GM12878 (cell line): ENCODE data around the gene ARSI. TPM values are rescaled to one million over a fixed set of nuclear protein-coding genes. Genes with fewer than 3 reads are reported as not detected.

Source experiments
- ATAC-seq: fragments of 200-7000 bp; cut with Tn5 transposase; 3 replicates; pipeline ENCODE4 v1.9.1; 2020; ENCODE audit warnings: mild to moderate bottlenecking, moderate library complexity
- BruUV-seq: library from RNA; stranded (reverse); fragments of 400-500 nt; replicated peaks from 2 replicates; lab custom pipeline; 2021; lab: Mats Ljungman, UMichigan
- CTCF ChIA-PET: fragments of 300-600 bp; sonication (Branson Sonifier 250); formaldehyde crosslinking; extraction: SDS; loops from one replicate; lab custom pipeline; 2021; ENCODE audit warnings: inconsistent platforms; lab: Yijun Ruan, JAX
- POLR2A ChIA-PET: fragments of 350-600 bp; formaldehyde crosslinking; extraction: SDS; loops from one replicate; lab custom pipeline; 2021; ENCODE audit warnings: inconsistent platforms; lab: Charles Lee
- RAD21 ChIA-PET: fragments of 300-600 bp; sonication (Branson Sonifier 250); formaldehyde crosslinking; loops from one replicate; lab custom pipeline; 2023; ENCODE audit warnings: antibody characterized with exemption; ENCODE audit not compliant: unreplicated experiment; lab: Charles Lee
- SMC1A ChIA-PET: fragments of 300-600 bp; sonication (Branson Sonifier 250); formaldehyde crosslinking; loops from one replicate; lab custom pipeline; 2023; ENCODE audit not compliant: unreplicated experiment, uncharacterized antibody; lab: Charles Lee
- DNase-seq: peaks from one replicate; pipeline ENCODE4 v3.0.0-alpha.2; 2011; ENCODE audit warnings: low read depth, low spot score
- FAIRE-seq: peaks from 3 replicates; lab custom pipeline; 2011; peaks lifted over from hg19 to GRCh38; lab: Jason Lieb, UNC
- H2AFZ ChIP-seq: 2 replicates; pipeline ENCODE4 v1.6.0; 2011; ENCODE audit warnings: low read depth, low read length, control low read depth; ENCODE audit not compliant: control insufficient read depth
- H3K27ac ChIP-seq: 2 replicates; pipeline ENCODE4 v1.5.1; 2011; ENCODE audit warnings: control low read depth; ENCODE audit not compliant: control insufficient read depth, insufficient read depth
- H3K27me3 ChIP-seq, 2 experiments: replicated peaks in 1 of 2; 2 replicates each; pipeline versions ENCODE4 v1.6.0 to v1.6.1; 2011; ENCODE audit warnings: low read length in 1 of 2; ENCODE audit not compliant: control insufficient read depth in 2 of 2, insufficient read depth in 2 of 2
- H3K36me3 ChIP-seq, 2 experiments: 2 replicates each; pipeline ENCODE4 v1.5.1; 2011; ENCODE audit warnings: low read length in 1 of 2; ENCODE audit not compliant: control insufficient read depth in 2 of 2, insufficient read depth in 2 of 2
- H3K4me1 ChIP-seq: 2 replicates; pipeline ENCODE4 v1.6.1; 2011; ENCODE audit warnings: mild to moderate bottlenecking, low read length, moderate library complexity, mixed read lengths; ENCODE audit not compliant: control insufficient read depth, insufficient read depth
- H3K4me2 ChIP-seq: 2 replicates; pipeline ENCODE4 v1.6.0; 2011; ENCODE audit warnings: control low read depth; ENCODE audit not compliant: control insufficient read depth, insufficient read depth
- H3K4me3 ChIP-seq: fragments of 200-600 bp; sonication (generic); 2 replicates; pipeline ENCODE4 v1.5.1; 2016
- H3K79me2 ChIP-seq: 2 replicates; pipeline ENCODE4 v1.6.0; 2011; ENCODE audit warnings: low read length; ENCODE audit not compliant: control insufficient read depth, insufficient read depth
- H3K9ac ChIP-seq: 2 replicates; pipeline ENCODE4 v1.8.0; 2011; ENCODE audit warnings: low read length, control low read depth, mixed read lengths; ENCODE audit not compliant: control insufficient read depth, insufficient read depth
- H3K9me3 ChIP-seq: replicated peaks from 3 replicates; pipeline ENCODE4 v1.5.1; 2011; ENCODE audit warnings: mild to moderate bottlenecking, low read length; ENCODE audit not compliant: control insufficient read depth, insufficient read depth
- H4K20me1 ChIP-seq: 2 replicates; pipeline ENCODE4 v1.6.0; 2011; ENCODE audit not compliant: control insufficient read depth, insufficient read depth
- FOXK2 ChIP-seq: fragments of 450-650 bp; IDR thresholded peaks from 2 replicates; pipeline ENCODE4 v1.6.1; 2017; ENCODE audit warnings: mild to moderate bottlenecking, moderate library complexity
- LARP7 ChIP-seq: fragments of 450-650 bp; IDR thresholded peaks from 2 replicates; pipeline ENCODE4 v1.6.1; 2017; ENCODE audit warnings: mild to moderate bottlenecking
- MTA2 ChIP-seq: fragments of 450-650 bp; IDR thresholded peaks from 2 replicates; pipeline ENCODE4 v1.6.1; 2016; ENCODE audit warnings: low read depth, mild to moderate bottlenecking, moderate library complexity
- NR2C2 ChIP-seq: IDR thresholded peaks from 2 replicates; pipeline ENCODE4 v1.6.1; 2011; ENCODE audit warnings: borderline replicate concordance, low read depth; ENCODE audit not compliant: control insufficient read depth, insufficient read length
- RB1 ChIP-seq: fragments of 450-650 bp; formaldehyde crosslinking; IDR thresholded peaks from 2 replicates; pipeline ENCODE4 v1.6.1; 2017; ENCODE audit warnings: mild to moderate bottlenecking, borderline replicate concordance
- ZBTB11 ChIP-seq: fragments of 450-650 bp; formaldehyde crosslinking; IDR thresholded peaks from 2 replicates; pipeline ENCODE4 v1.5.0; 2022; ENCODE audit warnings: mild to moderate bottlenecking, missing genetic modification characterization
- WGBS: methylation state at CpG from one replicate; pipeline ENCODE4 v1.1.6; 2016; ENCODE audit warnings: low lambda C conversion rate; ENCODE audit not compliant: insufficient replicate concordance, insufficient coverage; ENCODE audit errors: missing lambda C conversion rate; 5-methylcytosine and 5-hydroxymethylcytosine counted together
- in situ Hi-C: fragments of 300-500 bp; cut with MboI; formaldehyde crosslinking; loops from 9 replicates; pipeline ENCODE4 v1.14.3; 2018; ENCODE audit warnings: mixed read lengths
- intact Hi-C: fragments of 100-400 bp; cut with micrococcal nuclease; formaldehyde crosslinking; loops from one replicate; pipeline ENCODE4 v1.14.2; 2022; ENCODE audit not compliant: unreplicated experiment
- polyA plus RNA-seq, 11 experiments: library from polyadenylated mRNA; depleted of rRNA in 4 of 11; unstranded in 6 of 11; stranded (reverse) in 5 of 11; fragments of >200 nt; fragmentation: Nextera tagmentation in 4 of 11; fragmentation: Illumina TruSeq in 1 of 11; extraction: Ambion mirVana in 4 of 11; extraction: Trizol in 1 of 11; gene quantifications; 1 replicate in 1 of 11; 2 replicates in 10 of 11; pipeline versions ENCODE4 v1.2.1 to v1.2.3, GENCODE V29; 2011 to 2016; ENCODE audit warnings: inconsistent platforms in 2 of 11, missing spikeins in 2 of 11, low read depth in 1 of 11
- total RNA-seq, 4 experiments: library from RNA; depleted of rRNA in 3 of 4; stranded (reverse); fragments of >200 nt in 3 of 4; fragmentation: Illumina TruSeq in 1 of 4; extraction: Trizol in 1 of 4; gene quantifications; 2 replicates each; pipeline versions ENCODE4 v1.2.1 to v1.2.3, GENCODE V29; 2013 to 2021
- TF ChIP-seq, protein P1 (sequence below): fragments of 450-650 bp; IDR thresholded peaks from 2 replicates; pipeline ENCODE4 v1.6.1; 2017; ENCODE audit warnings: borderline replicate concordance

Gene ARSI
- total and polyA plus RNA-seq, 10 of the 15 experiments (the other 5 are each of a cell fraction or from before 2014, with no cell fraction given) = not detected

GRCh38 chr5:150327139-150327538 is 24.4 kb upstream of the ARSI start (continued):
- TF ChIP-seq MTA2 (no peak), FOXK2 (no peak), ZBTB11 (CRISPR knock-in tag) (no peak)

- in situ Hi-C loops (no loop called here), intact Hi-C loops (no loop called here)
- no peaks in the 10 kb centered on the region for H3K79me2 ChIP-seq
- H3K4me3 ChIP-seq = no peak overlapping the region
- WGBS = 4% methylated on average over 2 of the region's 2 CpGs
- ATAC-seq (no peak), FAIRE-seq (no peak), DNase-seq (no peak)
- POLR2A ChIA-PET = no interaction called here
- H3K9ac ChIP-seq = no peak overlapping the region
- no peaks in the 10 kb centered on the region for H3K36me3 ChIP-seq
- no TSS peak for BruUV-seq
- no peaks in the 10 kb centered on the region for H3K4me1 ChIP-seq
- CTCF ChIA-PET = interaction anchor here (1.3 kb wide), 1 partner anchor 22 kb away, joined by 3 read pairs; no protein-coding TSS in a partner anchor
- no peaks in the 10 kb centered on the region; a peak in 2 of 4 replicates for H3K27me3 ChIP-seq
- SMC1A ChIA-PET = no interaction called here
- H2AFZ ChIP-seq = no peak overlapping the region
- H3K9me3 ChIP-seq = no peaks in the 10 kb centered on the region
- TF ChIP-seq RB1 (no peak), LARP7 (no peak), NR2C2 (no peak)
- TF ChIP-seq, protein P1, sequence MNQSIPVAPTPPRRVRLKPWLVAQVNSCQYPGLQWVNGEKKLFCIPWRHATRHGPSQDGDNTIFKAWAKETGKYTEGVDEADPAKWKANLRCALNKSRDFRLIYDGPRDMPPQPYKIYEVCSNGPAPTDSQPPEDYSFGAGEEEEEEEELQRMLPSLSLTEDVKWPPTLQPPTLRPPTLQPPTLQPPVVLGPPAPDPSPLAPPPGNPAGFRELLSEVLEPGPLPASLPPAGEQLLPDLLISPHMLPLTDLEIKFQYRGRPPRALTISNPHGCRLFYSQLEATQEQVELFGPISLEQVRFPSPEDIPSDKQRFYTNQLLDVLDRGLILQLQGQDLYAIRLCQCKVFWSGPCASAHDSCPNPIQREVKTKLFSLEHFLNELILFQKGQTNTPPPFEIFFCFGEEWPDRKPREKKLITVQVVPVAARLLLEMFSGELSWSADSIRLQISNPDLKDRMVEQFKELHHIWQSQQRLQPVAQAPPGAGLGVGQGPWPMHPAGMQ = no peak
- no peaks in the 10 kb centered on the region for H4K20me1 ChIP-seq
- RAD21 ChIA-PET = no interaction called here
- no peak overlapping the region for H3K4me2 ChIP-seq
- no peak overlapping the region for H3K27ac ChIP-seq
These were observed 24.0 kb upstream of the ARSI start for GRCh38 chr5:150326707-150327106.
